Right kidney (tissue), 1 donor: ENCODE data around the gene TPCN2.

Experiments
- DNase-seq: peaks from one replicate; pipeline ENCODE4 v3.0.0-alpha.2; 2016

The TPCN2 gene

DNA sequence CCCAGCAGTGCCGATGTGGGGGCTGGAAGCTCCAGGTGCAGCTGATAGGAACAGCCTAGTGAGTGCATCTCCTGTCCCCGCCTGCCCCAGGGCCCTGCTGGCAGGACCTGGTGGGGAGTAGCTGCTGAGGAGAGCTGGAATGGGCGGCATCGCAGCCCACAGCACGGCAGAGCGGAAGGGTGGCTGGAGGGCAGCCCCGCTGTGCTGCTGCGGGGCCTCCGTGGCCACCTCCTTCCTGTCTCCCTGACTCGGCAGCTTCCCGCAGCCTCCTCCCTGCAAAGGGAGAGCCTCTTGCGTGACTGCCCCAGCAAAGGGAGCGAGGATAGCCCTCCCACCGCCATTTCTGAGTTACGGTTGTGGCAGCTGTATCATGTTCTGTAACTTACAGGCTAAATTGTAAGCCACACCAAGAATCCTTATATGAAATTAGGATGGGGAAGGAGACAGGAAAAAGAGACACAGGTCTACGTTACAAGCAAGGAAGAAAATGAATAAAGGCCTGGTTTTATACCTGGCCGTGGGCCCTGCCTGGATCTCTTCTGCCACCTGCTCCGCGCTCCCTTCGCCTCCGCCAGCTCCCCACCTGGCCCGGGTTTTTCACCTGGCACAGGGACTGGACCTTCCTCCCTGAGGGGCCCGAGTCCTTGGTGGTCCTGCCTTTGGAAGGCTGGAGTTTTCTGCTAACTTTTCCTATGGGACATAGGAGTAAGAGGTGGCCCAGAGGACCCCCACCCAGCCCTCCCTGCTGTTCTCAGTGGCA lies 10.0 kb downstream of the TPCN2 start:
- no peak for DNase-seq

DNA sequence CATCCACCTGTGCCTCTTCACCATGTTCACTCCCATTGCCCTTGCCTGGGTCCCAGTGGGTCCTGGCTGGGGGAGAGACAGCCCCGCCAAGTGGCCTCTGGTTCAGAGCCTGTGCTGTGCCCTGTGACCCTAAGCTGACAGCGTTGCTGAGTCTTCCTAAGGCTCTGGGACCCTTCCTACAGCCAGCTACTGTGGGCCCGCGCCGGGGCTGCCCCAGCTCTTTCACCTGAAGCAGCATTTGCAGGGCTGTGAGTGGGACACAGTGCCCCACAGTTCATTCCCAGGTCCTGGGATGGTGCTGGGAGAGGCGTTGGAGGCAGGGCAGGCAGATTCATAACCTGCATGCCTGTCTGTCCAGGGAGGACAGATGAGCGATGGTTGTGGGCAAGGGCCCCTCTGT lies 10.7 kb downstream of the TPCN2 start:
- no peak for DNase-seq

DNA sequence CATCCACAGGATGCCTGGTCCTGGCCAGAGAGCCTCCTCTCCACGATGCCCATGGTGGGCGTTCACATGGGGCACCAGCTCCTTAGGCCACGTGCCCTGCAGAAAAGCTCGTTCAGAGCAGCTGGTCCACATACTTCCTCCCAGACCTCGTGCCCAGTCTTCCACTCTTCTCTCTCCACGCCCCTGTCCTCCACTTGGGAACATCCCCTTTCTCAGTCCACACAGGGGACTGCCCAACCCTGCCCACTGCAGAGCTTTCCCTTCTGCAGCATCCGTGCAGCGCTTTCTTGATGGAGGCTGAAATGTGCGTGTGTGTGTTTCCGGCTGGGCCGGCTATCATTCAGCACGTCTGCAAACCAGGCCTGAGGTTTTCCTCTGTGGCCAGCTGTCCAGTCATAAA lies 11.3 kb downstream of the TPCN2 start:
- DNase-seq: no peak

- no peak for DNase-seq
Measured at GRCh38 chr11:69060806-69061712, 12.3 kb downstream of the TPCN2 start.

- no peak for DNase-seq
Measured at GRCh38 chr11:69061713-69062053, 13.0 kb downstream of the TPCN2 start.

GRCh38 chr11:69062169-69062855 lies 13.6 kb downstream of the TPCN2 start:
- DNase-seq: no peak

GRCh38 chr11:69062873-69063651 lies 14.3 kb downstream of the TPCN2 start:
- no peak for DNase-seq

DNA sequence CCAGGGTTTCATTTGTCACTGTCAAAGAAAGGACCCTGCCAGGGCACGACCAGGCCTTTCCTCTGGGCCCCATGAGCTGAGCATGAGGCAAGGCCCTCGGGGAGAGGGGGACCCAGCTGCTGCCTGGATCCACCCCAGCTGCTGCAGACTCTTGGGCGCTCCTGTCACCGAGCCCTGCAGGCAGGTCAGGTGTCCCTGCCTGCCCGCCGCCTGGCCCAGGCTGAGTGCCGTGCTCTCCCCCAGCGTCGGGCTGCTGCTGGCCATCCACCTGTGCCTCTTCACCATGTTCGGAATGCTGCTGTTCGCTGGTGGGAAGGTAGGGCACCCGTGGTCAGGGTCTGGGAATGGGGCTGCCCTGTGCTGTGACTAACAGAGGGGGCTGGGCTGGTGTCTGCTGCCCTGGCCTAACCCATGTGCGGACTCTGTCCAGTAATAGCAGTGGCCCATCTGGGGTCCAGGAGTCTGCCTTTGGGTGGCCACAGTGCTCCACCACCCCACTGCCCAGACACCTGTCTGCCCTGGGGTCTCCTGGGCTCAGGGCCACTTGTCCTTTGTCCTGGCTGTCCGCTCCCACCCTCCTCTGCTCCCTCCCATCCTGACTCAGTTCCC lies 15.0 kb downstream of the TPCN2 start:
- DNase-seq: no peak

DNA sequence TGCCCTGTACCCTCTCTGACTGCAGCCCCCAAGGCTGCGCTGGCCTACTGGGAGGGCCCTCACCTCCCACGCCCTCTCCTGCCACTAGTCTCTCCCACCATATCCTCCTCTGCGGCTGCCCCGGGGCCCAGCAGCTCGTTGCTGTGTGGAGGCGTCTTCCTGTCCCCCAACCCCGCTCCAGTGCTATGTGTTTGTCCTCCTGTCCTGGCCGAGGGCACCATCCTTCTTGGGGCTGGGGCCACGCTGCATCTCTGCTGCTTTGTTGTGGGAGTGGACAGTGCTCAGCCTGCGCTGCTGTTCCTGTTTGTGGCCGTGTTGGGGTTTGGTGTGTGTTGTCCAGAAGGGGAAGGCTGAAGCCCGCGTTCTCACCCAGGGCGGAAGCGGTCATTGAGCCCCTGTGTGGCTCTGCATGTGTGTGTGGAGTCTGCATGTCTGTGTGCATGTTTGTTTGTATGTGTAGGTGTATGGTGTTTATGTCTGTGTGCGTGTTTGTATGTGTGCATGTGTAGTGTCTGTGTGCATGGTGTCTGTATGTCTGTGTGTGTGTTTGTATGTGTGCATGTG lies 15.7 kb downstream of the TPCN2 start:
- no peak for DNase-seq

DNA sequence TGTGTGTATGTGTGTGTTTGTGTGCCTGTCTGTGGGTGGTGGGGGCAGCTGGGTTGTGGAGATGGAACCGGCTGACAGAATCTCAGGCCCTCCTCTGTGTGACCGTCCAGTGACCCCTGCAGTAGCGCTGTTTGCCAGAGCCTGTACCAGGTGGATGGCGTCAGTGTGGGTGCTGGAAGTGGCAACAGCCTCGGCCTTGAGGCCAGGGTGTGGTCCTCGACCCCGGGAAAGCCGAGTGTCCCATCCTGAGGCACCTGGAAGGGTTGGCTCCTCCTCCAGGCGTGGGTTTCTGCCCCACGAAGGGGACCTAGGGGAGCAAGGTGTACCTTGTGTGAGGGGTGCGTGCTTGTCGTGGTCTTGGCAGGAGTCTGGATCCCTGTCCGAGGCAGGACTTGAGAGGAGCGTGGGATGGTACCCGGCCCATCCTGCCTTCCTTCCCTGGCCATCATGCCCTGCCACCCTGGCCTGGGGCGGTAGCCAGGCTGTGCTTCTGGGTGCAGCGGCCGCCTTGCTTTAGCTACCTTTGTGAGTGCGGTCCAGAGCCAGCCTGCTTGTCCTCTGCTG lies 16.5 kb downstream of the TPCN2 start:
- DNase-seq: no peak

DNA sequence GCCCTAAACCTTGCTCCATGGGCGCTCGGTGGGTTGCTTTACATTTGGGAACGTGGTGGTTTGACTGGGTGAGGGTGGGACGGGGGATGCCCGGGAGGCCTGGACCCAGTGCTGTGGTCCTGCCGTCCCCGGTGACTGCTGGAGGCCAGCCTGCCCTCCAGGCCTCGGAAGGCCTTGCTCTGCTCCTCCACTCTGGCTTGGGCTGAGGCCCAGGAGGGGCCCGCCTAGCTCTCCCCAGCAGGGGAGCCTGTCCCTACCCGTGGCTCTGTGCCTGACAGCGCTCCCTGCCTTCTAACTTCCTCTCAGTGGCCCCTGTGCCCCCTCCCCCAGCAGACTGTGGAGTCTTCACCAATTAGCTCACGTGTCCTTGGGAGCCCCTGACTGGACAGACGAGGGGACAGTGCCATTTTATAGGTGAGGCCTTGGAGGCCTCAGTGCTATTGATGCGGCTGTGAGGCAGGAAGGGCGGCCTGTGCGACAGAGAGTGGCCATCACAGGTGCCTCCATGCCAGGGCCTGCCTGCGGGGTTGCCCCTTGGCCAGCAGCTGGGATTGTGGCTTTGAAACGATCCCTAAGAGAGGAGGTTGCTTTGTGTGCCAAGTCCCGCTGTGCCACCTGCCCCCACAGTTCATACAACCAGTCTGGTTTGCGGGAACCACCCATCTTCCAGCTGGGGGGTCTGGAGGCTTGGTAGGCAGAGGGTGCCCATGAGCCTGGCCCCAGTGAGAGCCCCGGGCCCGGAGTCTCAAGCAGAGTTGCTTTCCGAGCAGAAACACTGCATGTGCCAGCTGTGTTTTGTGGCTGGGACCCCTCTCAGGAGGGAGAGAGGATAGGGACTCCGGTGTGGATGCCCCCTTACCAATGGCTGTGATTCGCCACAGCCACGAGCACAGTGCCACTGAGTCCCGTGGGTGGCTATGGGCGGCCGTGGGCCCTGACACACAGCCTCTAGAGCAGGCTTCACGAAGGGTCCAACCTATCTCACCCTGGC lies 17.7 kb downstream of the TPCN2 start:
- no peak for DNase-seq

GRCh38 chr11:69067200-69067599 lies 18.5 kb downstream of the TPCN2 start:
- no peak for DNase-seq

- DNase-seq: no peak
Measured at GRCh38 chr11:69071086-69071800, 22.5 kb downstream of the TPCN2 start.

- DNase-seq: no peak
Measured at GRCh38 chr11:69071956-69072355, 23.2 kb downstream of the TPCN2 start.

DNA sequence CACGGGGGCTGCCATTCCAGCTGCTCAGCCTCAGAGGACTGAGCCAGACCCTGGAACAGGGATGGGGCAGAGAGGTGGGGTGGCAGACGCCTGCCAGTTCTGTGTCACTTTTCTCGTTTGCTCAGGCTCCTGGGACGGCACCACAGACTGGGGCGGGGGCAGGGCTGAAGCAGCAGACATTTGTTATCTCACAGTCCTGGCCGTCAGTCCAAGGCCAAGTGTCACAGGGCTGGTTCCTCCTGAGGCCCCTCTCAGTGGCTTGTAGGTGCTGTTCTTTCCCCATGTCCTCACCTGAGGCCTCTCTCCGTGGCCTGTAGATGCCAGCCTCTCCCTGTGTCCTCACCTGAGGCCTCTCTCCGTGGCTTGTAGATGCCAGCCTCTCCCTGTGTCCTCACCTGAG lies 24.7 kb downstream of the TPCN2 start:
- DNase-seq: no peak

DNA sequence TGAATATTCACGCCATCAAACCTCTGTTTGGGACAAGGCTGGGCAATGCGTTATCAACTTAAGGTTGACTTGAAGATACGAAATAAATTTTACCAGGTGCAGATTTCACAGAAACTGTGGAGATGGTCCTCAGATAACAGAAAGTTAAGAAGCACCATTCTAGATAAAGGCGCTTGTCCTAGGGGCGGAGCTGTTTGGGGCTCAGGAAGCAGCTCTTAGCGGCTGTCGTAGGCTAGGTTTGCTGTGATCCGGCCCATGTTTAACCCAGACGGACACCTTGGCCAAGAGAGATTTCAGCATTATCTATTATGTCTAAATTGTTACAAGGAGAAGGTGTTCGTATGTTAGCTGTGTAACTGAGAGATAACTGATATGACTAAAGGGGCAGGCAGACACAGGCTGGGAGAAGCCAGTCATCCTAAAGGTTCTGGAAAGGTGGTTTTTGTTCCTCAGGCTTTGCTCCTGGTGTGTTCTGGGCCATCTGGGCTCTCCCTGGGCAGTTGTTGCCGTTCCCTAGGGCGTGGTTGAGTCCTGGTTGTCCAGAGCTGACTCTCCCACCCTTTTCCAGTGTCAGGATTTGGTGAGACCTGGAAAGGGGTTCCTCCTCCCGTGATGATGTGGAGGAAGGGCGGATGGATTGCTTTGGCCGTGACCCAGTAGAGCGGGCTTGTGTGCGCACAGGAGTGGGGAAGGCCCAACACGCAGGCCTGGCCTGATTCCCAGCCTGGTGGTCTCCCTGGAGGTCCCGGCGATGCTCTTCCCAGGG lies 25.8 kb downstream of the TPCN2 start:
- no peak for DNase-seq

GRCh38 chr11:69075421-69076128 lies 26.8 kb downstream of the TPCN2 start:
- no peak for DNase-seq
